Measurements from ENCODE around the gene PKNOX2.

GRCh38 chr11:125258291-125259032 is 93.9 kb downstream of the PKNOX2 start:
- TF ChIP-seq CTCF (IDR thresholded peaks at IDR 0.05 in 8 of 11, conservative IDR thresholded peaks at IDR 0.05 in 3 of 11) (no peak), POLR2A (IDR thresholded peaks at IDR 0.05) (no peak)
